Ammon's horn (tissue), 1 donor: Measurements from ENCODE around the gene DRD5.

Experiments
- DNase-seq: peaks from one replicate; pipeline ENCODE4 v3.0.0-alpha.2; 2016; ENCODE audit warnings: low spot score

DRD5 gene

DNA sequence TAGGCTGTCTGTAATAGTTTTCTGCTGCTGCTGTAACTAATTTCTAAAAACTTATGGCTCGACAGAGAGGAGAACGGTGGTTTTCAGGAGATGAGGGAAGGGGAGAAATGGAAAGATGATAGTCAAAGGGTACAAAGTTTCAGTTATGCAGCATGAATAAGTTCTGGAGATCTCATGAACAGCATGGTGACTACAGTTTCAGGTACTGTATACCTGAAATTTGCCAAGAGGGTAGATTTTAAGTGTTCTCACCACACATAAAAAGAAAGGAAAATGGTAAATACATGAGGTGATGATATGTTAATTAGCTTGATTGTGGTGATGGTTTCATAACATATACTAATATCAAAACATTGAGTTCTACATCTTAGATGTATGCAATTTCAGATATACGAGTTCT is 34.9 kb downstream of the DRD5 start:
- no peak for DNase-seq

- DNase-seq, result no peak
These were observed 38.9 kb downstream of the DRD5 start for GRCh38 chr4:9820343-9820742.

- DNase-seq, result no peak
These were observed 43.6 kb downstream of the DRD5 start for GRCh38 chr4:9825049-9825448.

DNA sequence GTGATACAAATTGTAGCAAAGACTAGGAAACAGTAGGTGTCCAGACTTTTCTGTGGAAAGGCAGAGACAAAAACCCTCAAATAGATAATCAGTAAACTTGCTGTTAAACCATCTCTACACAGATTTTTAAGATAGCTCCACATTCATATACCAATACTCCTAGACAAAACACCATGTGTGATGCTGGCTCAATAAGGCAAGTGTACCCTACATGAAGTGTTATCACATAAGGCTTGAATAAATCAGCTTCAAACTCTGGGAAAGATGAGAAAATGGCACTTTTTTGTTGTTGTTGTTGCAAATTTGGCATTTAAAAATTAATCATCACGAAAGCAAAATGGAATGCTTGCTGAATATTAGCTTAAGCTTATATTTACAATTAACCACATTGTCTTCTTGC is 45.1 kb downstream of the DRD5 start:
- no peak for DNase-seq

DNA sequence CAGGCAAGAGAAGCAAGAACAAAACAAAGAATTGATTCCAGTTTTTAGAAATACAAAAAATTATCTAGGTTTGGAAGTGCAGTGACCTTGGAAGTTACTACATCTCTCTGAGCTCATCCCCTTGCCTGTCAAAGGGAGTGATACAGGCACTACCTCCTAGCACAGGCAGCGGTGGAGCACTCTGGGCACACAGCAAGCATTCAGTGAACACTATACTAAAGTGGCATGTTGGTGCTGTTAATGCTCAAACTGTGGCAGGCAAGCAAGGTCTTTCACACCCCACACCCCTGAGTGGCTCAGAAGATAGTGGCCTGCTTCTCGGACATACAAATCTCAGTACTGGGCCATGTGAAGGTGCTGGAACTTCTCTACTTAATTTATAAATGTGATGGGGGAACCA is 51.2 kb downstream of the DRD5 start:
- DNase-seq, result no peak

DNA sequence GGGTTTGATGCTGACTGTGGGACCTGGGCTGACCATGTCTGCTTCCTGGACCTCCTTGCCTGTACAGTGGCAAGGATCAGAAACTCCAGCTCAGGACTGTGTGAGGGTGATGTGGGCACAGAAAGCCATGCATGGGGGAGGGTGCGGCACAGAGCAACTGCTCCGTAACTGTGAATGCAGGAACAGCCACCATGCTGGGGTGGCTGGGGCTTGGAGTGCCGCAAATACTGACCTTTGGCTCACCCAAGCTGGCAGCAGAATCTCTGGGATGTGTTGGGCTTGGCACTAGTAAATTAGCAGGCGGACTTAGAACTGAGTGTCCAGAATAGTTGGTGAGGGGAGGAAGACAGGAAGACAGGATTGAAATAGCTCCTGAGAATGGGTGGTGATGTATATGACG is 52.0 kb downstream of the DRD5 start:
- no peak for DNase-seq
